ENCODE measurements around the gene NAA35.

GRCh38 chr9:86057491-86057890 is 116.5 kb downstream of the NAA35 start:
- TF ChIP-seq CTCF (IDR thresholded peaks at IDR 0.05), result no peak
- no peak for TF ChIP-seq POLR2A (IDR thresholded peaks at IDR 0.05)

Data from heart left ventricle (tissue), 13 donors.